Measurements from ENCODE around the gene DYNC2H1. TPM values are rescaled to one million over a fixed set of nuclear protein-coding genes. Genes with fewer than 3 reads are reported as not detected.
"Not testable (repeated sequence)": the region's sequence is repeated elsewhere in the genome, so short reads cannot be mapped to it uniquely, and the experiment has no call there.

DYNC2H1 gene
- polyA plus RNA-seq, 1 donor, result 10.2 TPM

DNA sequence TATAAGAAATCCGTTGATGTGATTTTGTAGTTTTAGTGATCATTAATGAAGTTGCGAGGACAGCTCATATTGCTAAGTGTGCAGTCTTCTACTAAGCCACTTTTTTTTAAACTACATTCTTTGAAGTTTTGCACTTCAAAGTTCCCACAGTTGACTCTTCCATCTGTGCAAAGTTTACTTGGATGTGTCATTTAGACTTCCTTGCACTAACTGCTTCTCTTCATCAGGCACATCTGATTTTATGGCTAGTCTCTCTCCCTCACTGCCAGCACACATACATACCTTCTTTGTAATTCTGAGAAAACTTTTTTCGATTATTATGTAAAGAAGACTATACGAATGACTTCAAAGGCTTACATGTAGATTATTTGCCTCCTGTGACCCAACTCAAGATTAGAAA, 250.0 kb downstream of the DYNC2H1 start:
- H3K27me3 ChIP-seq (ENCODE audit: control insufficient read depth, insufficient read depth, low read length), result no peaks in the 10 kb centered on the region
- 74% methylated on average over 3 of the region's 4 CpGs for WGBS (ENCODE audit: insufficient coverage, low lambda C conversion rate)
- no peaks in the 10 kb centered on the region for H3K36me3 ChIP-seq (ENCODE audit: control insufficient read depth, insufficient read depth, low read length)
- H3K27ac ChIP-seq (ENCODE audit: low read length), result no peak overlapping the region
- H3K4me3 ChIP-seq (ENCODE audit: low read length), result no peak overlapping the region
- no peaks in the 10 kb centered on the region for H3K4me1 ChIP-seq (ENCODE audit: control insufficient read depth, insufficient read depth, low read length)
- no peak for DNase-seq
- H3K9me3 ChIP-seq (ENCODE audit: control insufficient read depth, low read depth, low read length), result no peaks in the 10 kb centered on the region

DNA sequence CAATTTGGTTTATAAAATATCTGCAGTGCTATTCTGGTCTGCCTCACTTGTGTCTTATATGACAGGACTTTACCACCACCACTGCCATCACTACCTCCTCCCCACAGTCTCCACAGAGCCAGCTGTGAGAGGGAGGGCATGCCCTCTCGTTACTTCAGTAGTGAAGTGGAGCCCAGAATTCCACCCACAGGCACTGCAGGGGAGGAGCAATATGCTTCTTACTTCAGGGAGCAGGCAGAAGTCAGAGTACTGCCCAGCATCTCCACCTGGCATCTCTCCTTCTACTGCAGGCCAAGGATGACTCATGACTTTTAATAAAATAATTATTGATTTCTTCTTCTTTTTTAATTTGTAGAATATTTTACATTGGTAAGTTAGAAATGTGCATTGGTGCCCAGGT, 255.5 kb downstream of the DYNC2H1 start:
- Histone ChIP-seq H3K4me3 (ENCODE audit: low read length) (no peak overlapping the region), H3K9me3 (ENCODE audit: control insufficient read depth, low read depth, low read length) (no peaks in the 10 kb centered on the region), H3K27me3 (ENCODE audit: control insufficient read depth, insufficient read depth, low read length) (no peaks in the 10 kb centered on the region), H3K36me3 (ENCODE audit: control insufficient read depth, insufficient read depth, low read length) (no peaks in the 10 kb centered on the region), H3K4me1 (ENCODE audit: control insufficient read depth, insufficient read depth, low read length) (no peaks in the 10 kb centered on the region), H3K27ac (ENCODE audit: low read length) (no peak overlapping the region)
- WGBS (ENCODE audit: insufficient coverage, low lambda C conversion rate), result no CpG with 5 or more reads among the region's 1 CpG
- no peak for DNase-seq

DNA sequence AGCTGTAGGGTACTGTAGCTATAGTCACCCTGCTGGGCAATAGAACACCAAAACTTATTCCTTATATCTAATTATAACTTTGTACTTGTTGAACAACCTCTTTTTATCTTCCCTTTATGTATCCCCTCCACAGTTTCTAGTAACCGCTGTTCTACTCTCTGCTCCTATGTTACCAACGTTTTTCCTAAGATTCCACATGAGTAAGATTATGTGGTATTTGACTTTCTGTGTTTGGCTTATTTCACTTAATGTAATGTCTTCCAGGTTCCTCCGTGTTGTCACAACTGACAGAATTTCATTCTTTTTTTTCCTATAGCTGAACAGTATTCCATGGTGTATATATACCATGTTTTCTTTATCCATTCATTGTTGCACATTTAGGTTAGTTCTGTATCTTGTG, 258.4 kb downstream of the DYNC2H1 start:
- Histone ChIP-seq H3K4me1 (ENCODE audit: control insufficient read depth, insufficient read depth, low read length) (no peaks in the 10 kb centered on the region), H3K27ac (ENCODE audit: low read length) (no peak overlapping the region), H3K27me3 (ENCODE audit: control insufficient read depth, insufficient read depth, low read length) (no peaks in the 10 kb centered on the region), H3K36me3 (ENCODE audit: control insufficient read depth, insufficient read depth, low read length) (no peaks in the 10 kb centered on the region), H3K4me3 (ENCODE audit: low read length) (no peak overlapping the region), H3K9me3 (ENCODE audit: control insufficient read depth, low read depth, low read length) (no peaks in the 10 kb centered on the region)
- 100% methylated on average over 2 of the region's 3 CpGs for WGBS (ENCODE audit: insufficient coverage, low lambda C conversion rate)
- DNase-seq, result no peak

DNA sequence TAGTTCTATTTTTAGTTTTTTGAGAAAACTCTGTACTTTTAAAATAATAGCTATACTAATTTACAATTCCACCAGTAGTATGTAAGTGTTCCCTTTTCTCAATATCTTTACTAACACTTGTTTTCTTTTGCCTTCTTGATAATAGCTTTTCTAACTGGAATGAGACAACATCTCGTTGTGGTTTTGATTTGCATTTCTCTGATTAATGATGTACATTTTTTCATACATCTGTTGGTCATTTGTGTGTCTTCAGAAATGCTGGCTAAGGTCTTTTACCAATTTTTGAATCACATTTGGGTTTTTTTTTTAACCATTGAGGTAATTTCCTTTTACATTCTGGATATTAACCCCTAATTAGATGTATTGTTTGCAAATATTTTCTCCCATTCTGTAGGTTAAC, 258.9 kb downstream of the DYNC2H1 start:
- no peak overlapping the region for H3K27ac ChIP-seq (ENCODE audit: low read length)
- H3K4me3 ChIP-seq (ENCODE audit: low read length), result no peak overlapping the region
- H3K9me3 ChIP-seq (ENCODE audit: control insufficient read depth, low read depth, low read length), result no peaks in the 10 kb centered on the region
- 83% methylated on average over 1 of the region's 1 CpG for WGBS (ENCODE audit: insufficient coverage, low lambda C conversion rate)
- no peaks in the 10 kb centered on the region for H3K27me3 ChIP-seq (ENCODE audit: control insufficient read depth, insufficient read depth, low read length)
- no peaks in the 10 kb centered on the region for H3K36me3 ChIP-seq (ENCODE audit: control insufficient read depth, insufficient read depth, low read length)
- no peaks in the 10 kb centered on the region for H3K4me1 ChIP-seq (ENCODE audit: control insufficient read depth, insufficient read depth, low read length)
- no peak for DNase-seq

DNA sequence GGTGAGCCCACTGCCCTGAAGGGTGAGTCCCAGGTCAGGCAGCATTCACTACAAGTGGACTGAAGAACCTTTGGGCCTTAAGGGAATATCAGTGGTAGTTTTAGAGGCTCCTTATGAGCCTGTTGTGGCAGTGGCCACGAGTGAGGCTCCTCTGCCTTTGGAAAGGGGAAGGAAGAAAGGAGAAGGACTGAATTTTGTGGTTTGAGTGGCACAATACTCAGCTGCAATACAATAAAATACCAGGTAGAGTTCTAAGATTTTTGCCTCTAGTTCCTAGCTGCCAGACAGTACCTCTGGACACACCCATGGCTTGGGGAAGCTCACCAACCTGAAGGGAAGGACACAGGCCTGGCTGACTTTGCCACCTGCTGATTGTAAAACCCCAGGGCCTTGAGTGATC, 260.9 kb downstream of the DYNC2H1 start:
- no CpG with 5 or more reads among the region's 1 CpG for WGBS (ENCODE audit: insufficient coverage, low lambda C conversion rate)
- H3K27me3 ChIP-seq (ENCODE audit: control insufficient read depth, insufficient read depth, low read length), result no peaks in the 10 kb centered on the region
- no peaks in the 10 kb centered on the region for H3K4me1 ChIP-seq (ENCODE audit: control insufficient read depth, insufficient read depth, low read length)
- peaks cover 2% of the 10 kb centered on the region for H3K9me3 ChIP-seq (ENCODE audit: control insufficient read depth, low read depth, low read length)
- no peak overlapping the region for H3K27ac ChIP-seq (ENCODE audit: low read length)
- H3K36me3 ChIP-seq (ENCODE audit: control insufficient read depth, insufficient read depth, low read length), result no peaks in the 10 kb centered on the region
- H3K4me3 ChIP-seq (ENCODE audit: low read length), result no peak overlapping the region
- DNase-seq, result no peak

DNA sequence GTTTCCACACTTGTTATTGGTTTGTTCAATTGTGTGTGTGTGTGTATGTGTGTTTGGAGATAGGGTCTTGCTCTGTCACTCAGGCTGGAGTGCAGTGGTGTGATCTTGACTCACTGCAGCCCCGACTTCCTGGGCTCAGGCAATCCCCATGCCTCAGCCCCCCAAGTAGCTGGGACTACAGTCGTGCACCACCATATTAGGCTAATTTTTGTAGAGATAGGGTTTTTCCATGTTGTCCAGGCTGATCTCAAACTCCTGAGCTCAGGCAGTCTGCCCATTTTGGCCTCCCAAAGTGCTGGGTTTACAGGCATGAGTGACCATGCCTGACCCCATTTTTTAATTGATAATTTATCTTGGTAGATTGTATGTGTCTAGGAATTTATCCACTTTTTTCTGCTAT, 263.7 kb downstream of the DYNC2H1 start:
- H3K4me1 ChIP-seq (ENCODE audit: control insufficient read depth, insufficient read depth, low read length), result no peaks in the 10 kb centered on the region
- no peak overlapping the region for H3K4me3 ChIP-seq (ENCODE audit: low read length)
- H3K27ac ChIP-seq (ENCODE audit: low read length), result no peak overlapping the region
- no peaks in the 10 kb centered on the region for H3K27me3 ChIP-seq (ENCODE audit: control insufficient read depth, insufficient read depth, low read length)
- WGBS (ENCODE audit: insufficient coverage, low lambda C conversion rate), result no CpG with 5 or more reads among the region's 2 CpGs
- H3K36me3 ChIP-seq (ENCODE audit: control insufficient read depth, insufficient read depth, low read length), result no peaks in the 10 kb centered on the region
- H3K9me3 ChIP-seq (ENCODE audit: control insufficient read depth, low read depth, low read length), result peaks cover 2% of the 10 kb centered on the region
- no peak for DNase-seq

DNA sequence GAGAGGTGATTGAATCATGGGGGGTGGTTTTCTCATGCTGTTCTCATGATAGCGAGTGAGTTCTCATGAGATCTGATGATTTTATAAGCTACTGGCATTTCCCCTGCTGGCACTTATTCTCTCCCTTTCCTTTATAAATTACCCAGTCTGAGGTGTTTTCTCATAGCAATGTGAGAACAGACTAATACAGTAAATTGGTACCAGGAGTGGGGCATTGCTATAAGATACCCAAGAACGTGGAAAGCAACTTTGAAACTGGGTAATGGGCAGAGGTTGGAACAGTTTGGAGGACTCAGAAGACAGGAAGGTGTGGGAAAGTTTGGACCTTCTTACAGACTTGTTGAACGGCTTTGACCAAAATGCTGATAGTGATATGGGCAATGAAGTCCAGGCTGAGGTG, 265.0 kb downstream of the DYNC2H1 start:
- not testable (repeated sequence) for H3K36me3 ChIP-seq (ENCODE audit: control insufficient read depth, insufficient read depth, low read length); H3K27me3 ChIP-seq (ENCODE audit: control insufficient read depth, insufficient read depth, low read length); H3K4me1 ChIP-seq (ENCODE audit: control insufficient read depth, insufficient read depth, low read length); H3K27ac ChIP-seq (ENCODE audit: low read length); H3K4me3 ChIP-seq (ENCODE audit: low read length); DNase-seq; H3K9me3 ChIP-seq (ENCODE audit: control insufficient read depth, low read depth, low read length)
- WGBS (ENCODE audit: insufficient coverage, low lambda C conversion rate), result no CpG with 5 or more reads among the region's 3 CpGs

DNA sequence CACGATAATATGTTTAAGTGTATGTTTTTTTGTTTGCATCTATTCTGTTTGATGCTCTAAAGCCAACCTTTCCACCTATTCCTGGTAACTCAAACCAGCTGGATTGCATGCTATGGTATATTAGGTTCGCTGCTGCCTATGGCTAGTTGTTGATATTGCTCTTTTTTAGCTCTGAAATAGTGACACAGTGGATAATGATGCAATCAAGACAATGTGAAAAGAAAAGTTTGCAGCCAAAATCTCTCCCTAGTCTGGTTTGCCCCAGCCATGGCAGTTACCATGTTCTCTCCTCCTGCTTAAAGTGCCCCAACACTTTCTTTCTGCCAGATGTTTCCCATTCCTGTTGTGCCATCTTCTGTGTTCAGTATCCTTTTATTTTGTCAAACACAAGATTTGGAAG, 269.7 kb downstream of the DYNC2H1 start:
- Histone ChIP-seq H3K9me3 (ENCODE audit: control insufficient read depth, low read depth, low read length) (peaks cover 2% of the 10 kb centered on the region), H3K27ac (ENCODE audit: low read length) (no peak overlapping the region), H3K4me1 (ENCODE audit: control insufficient read depth, insufficient read depth, low read length) (no peaks in the 10 kb centered on the region), H3K4me3 (ENCODE audit: low read length) (no peak overlapping the region), H3K27me3 (ENCODE audit: control insufficient read depth, insufficient read depth, low read length) (no peaks in the 10 kb centered on the region), H3K36me3 (ENCODE audit: control insufficient read depth, insufficient read depth, low read length) (no peaks in the 10 kb centered on the region)
- DNase-seq, result no peak
- 100% methylated on average over 1 of the region's 2 CpGs for WGBS (ENCODE audit: insufficient coverage, low lambda C conversion rate)

DNA sequence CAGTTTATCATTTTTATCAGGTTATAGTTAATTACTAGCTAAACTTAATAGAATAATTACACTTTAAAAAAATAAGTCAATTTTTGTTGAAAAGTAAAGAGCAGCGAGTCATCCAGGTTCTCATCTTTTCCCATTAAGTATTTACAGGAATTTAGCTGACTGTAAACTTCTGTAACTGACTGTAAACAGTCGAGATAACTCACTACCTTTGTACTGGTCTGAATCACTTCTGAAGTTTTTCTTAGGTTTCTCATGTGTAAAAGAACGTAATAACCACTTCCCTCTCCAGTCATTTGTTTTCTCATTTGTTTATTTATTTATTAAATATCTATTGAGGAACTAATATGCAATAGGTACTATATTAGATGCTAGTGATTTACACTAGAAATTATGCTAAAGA, 270.8 kb downstream of the DYNC2H1 start:
- Histone ChIP-seq H3K9me3 (ENCODE audit: control insufficient read depth, low read depth, low read length) (no peaks in the 10 kb centered on the region), H3K27ac (ENCODE audit: low read length) (no peak overlapping the region), H3K36me3 (ENCODE audit: control insufficient read depth, insufficient read depth, low read length) (no peaks in the 10 kb centered on the region), H3K4me3 (ENCODE audit: low read length) (no peak overlapping the region), H3K27me3 (ENCODE audit: control insufficient read depth, insufficient read depth, low read length) (no peaks in the 10 kb centered on the region), H3K4me1 (ENCODE audit: control insufficient read depth, insufficient read depth, low read length) (no peaks in the 10 kb centered on the region)
- no peak for DNase-seq
- no CpG with 5 or more reads among the region's 3 CpGs for WGBS (ENCODE audit: insufficient coverage, low lambda C conversion rate)

DNA sequence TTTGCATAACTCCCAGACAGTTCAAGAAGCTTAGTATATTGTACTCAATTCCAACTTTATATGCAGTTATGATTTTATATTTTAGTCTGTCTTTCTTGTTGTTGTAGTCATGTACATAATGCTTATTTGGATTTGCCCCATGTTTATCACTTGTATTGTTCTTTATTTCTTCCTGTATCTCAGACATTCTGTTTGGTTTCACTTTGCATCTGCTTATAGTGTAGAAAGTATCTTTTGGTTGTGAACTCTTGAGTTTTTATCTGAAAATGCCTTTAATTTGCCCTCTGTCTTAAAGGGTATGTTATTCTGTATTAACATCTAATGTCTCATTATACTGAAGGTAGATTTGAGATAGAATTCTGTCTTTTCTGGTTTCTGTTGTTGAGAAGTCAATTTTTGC, 275.4 kb downstream of the DYNC2H1 start:
- H3K27ac ChIP-seq (ENCODE audit: low read length), result no peak overlapping the region
- H3K9me3 ChIP-seq (ENCODE audit: control insufficient read depth, low read depth, low read length), result no peaks in the 10 kb centered on the region
- DNase-seq, result no peak
- H3K27me3 ChIP-seq (ENCODE audit: control insufficient read depth, insufficient read depth, low read length), result no peaks in the 10 kb centered on the region
- no peaks in the 10 kb centered on the region for H3K4me1 ChIP-seq (ENCODE audit: control insufficient read depth, insufficient read depth, low read length)
- no peaks in the 10 kb centered on the region for H3K36me3 ChIP-seq (ENCODE audit: control insufficient read depth, insufficient read depth, low read length)
- no peak overlapping the region for H3K4me3 ChIP-seq (ENCODE audit: low read length)

DNA sequence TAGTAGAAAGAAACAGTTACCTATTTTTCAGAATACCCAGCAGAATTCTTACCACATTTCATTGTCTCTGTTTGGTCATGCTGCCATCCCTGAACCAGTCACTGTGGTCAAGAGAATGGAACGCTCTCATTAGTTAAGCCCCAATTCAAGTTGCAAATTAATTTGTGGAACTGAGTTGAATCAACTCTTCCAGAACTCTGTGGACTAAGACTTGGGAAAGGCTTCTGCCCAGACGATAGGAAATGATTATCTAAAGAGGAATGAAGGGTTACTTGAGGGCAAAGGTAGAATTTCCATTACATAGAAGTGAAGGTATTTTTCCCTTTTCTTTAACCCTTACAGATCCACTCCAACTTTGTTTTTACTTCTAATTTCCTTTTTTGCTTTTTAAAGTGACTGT, 286.4 kb downstream of the DYNC2H1 start:
- H3K9me3 ChIP-seq (ENCODE audit: control insufficient read depth, low read depth, low read length), result peaks cover 5% of the 10 kb centered on the region
- peak; percentile 7 to 48 for DNase-seq
- H3K27me3 ChIP-seq (ENCODE audit: control insufficient read depth, insufficient read depth, low read length), result no peaks in the 10 kb centered on the region
- H3K4me3 ChIP-seq (ENCODE audit: low read length), result no peak overlapping the region
- H3K36me3 ChIP-seq (ENCODE audit: control insufficient read depth, insufficient read depth, low read length), result no peaks in the 10 kb centered on the region
- no peak overlapping the region for H3K27ac ChIP-seq (ENCODE audit: low read length)
- WGBS (ENCODE audit: insufficient coverage, low lambda C conversion rate), result 100% methylated on average over 1 of the region's 2 CpGs
- H3K4me1 ChIP-seq (ENCODE audit: control insufficient read depth, insufficient read depth, low read length), result no peaks in the 10 kb centered on the region

Measured in large intestine (tissue), 3 donors.